ENCODE results near the gene CRYBA4. TPM values are rescaled to one million over a fixed set of nuclear protein-coding genes. Genes with fewer than 3 reads are reported as not detected.
"Not testable (repeated sequence)": the region's sequence is repeated elsewhere in the genome, so short reads cannot be mapped to it uniquely, and the experiment has no call there.

The CRYBA4 gene
- total RNA-seq, 4 donors from 2014 or later = not detected

- TF ChIP-seq CTCF (IDR thresholded peaks at IDR 0.05) = no peak
- TF ChIP-seq POLR2A (IDR thresholded peaks at IDR 0.05) = no peak
- H3K4me1 ChIP-seq = peaks cover 0 to 13% (median 2%) of the 10 kb centered on the region in 4 donors
- no peak overlapping the region for H3K27ac ChIP-seq
- no peaks in the 10 kb centered on the region for H3K27me3 ChIP-seq
- no peaks in the 10 kb centered on the region for H3K36me3 ChIP-seq
- no peak overlapping the region for H3K4me3 ChIP-seq
- H3K9me3 ChIP-seq = no peaks in the 10 kb centered on the region
- no peak for DNase-seq
Measured at GRCh38 chr22:26608129-26608528, 13.6 kb upstream of the CRYBA4 start.

GRCh38 chr22:26609287-26609686, 12.5 kb upstream of the CRYBA4 start:
- no peak overlapping the region for H3K27ac ChIP-seq
- H3K4me3 ChIP-seq = no peak overlapping the region
- H3K36me3 ChIP-seq = no peaks in the 10 kb centered on the region
- H3K27me3 ChIP-seq = no peaks in the 10 kb centered on the region
- TF ChIP-seq POLR2A (IDR thresholded peaks at IDR 0.05) = no peak
- no peak for TF ChIP-seq CTCF (IDR thresholded peaks at IDR 0.05)
- no peaks in the 10 kb centered on the region for H3K9me3 ChIP-seq
- DNase-seq = no peak
- peaks cover 0 to 13% (median 2%) of the 10 kb centered on the region in 4 donors for H3K4me1 ChIP-seq

- H3K27ac ChIP-seq = peak overlapping the region in 1 of 4 donors; percentile 49
- DNase-seq = peak in 2 of 3 donors; percentile 72 to 80
- TF ChIP-seq CTCF (IDR thresholded peaks at IDR 0.05) (no peak), POLR2A (IDR thresholded peaks at IDR 0.05) (no peak)
Measured at GRCh38 chr22:26610072-26610958, 11.4 kb upstream of the CRYBA4 start.

GRCh38 chr22:26610996-26611395, 10.8 kb upstream of the CRYBA4 start:
- no peak overlapping the region for H3K4me3 ChIP-seq
- no peaks in the 10 kb centered on the region for H3K36me3 ChIP-seq
- no peaks in the 10 kb centered on the region for H3K9me3 ChIP-seq
- TF ChIP-seq CTCF (IDR thresholded peaks at IDR 0.05) = no peak
- no peaks in the 10 kb centered on the region for H3K27me3 ChIP-seq
- peaks cover 0 to 16% (median 2%) of the 10 kb centered on the region in 4 donors for H3K4me1 ChIP-seq
- no peak for DNase-seq
- H3K27ac ChIP-seq = no peak overlapping the region

More at GRCh38 chr22:26610072-26610958, 11.4 kb upstream of the CRYBA4 start:
- H3K36me3 ChIP-seq = no peaks in the 10 kb centered on the region
- no peaks in the 10 kb centered on the region for H3K27me3 ChIP-seq
- no peak overlapping the region for H3K4me3 ChIP-seq
- H3K4me1 ChIP-seq = peaks cover 0 to 16% (median 2%) of the 10 kb centered on the region in 4 donors
- no peaks in the 10 kb centered on the region for H3K9me3 ChIP-seq

GRCh38 chr22:26612652-26613051, 9.1 kb upstream of the CRYBA4 start:
- DNase-seq = no peak
- peaks cover 0 to 16% (median 2%) of the 10 kb centered on the region in 4 donors for H3K4me1 ChIP-seq
- H3K27me3 ChIP-seq = no peaks in the 10 kb centered on the region
- H3K4me3 ChIP-seq = no peak overlapping the region
- TF ChIP-seq POLR2A (IDR thresholded peaks at IDR 0.05) (no peak), CTCF (IDR thresholded peaks at IDR 0.05) (no peak)
- H3K9me3 ChIP-seq = no peaks in the 10 kb centered on the region
- H3K36me3 ChIP-seq = no peaks in the 10 kb centered on the region
- H3K27ac ChIP-seq = no peak overlapping the region

- not testable (repeated sequence) for H3K36me3 ChIP-seq, DNase-seq, H3K27me3 ChIP-seq, H3K4me3 ChIP-seq, H3K9me3 ChIP-seq, H3K27ac ChIP-seq
- H3K4me1 ChIP-seq = peaks cover 0 to 16% (median 2%) of the 10 kb centered on the region in 4 donors
Measured at GRCh38 chr22:26613753-26614152, 8.0 kb upstream of the CRYBA4 start.

All from Peyer's patch (tissue), 4 donors.